GM20000 (cell line): ENCODE results near the gene KCNMB2.

Experiments
- DNase-seq: peaks from one replicate; pipeline ENCODE4 v3.0.0; 2012; ENCODE audit warnings: low spot score
- CTCF ChIP-seq: IDR thresholded peaks from 2 replicates; pipeline ENCODE4 v1.5.1; 2012; ENCODE audit warnings: mild to moderate bottlenecking, control low read depth; ENCODE audit errors: extremely low read depth, missing control alignments

Gene KCNMB2

GRCh38 chr3:178677961-178678360, 141.7 kb downstream of the KCNMB2 start:
- TF ChIP-seq CTCF = no peak
- DNase-seq = no peak

- no peak for DNase-seq
- TF ChIP-seq CTCF = no peak
Observed at GRCh38 chr3:178680037-178680436, 143.8 kb downstream of the KCNMB2 start.

GRCh38 chr3:178680489-178680888, 144.3 kb downstream of the KCNMB2 start:
- TF ChIP-seq CTCF = no peak
- no peak for DNase-seq

- TF ChIP-seq CTCF = no peak
- DNase-seq = no peak
Observed at GRCh38 chr3:178684881-178685590, 148.8 kb downstream of the KCNMB2 start.

- no peak for DNase-seq
- no peak for TF ChIP-seq CTCF
Observed at GRCh38 chr3:178685591-178685906, 149.3 kb downstream of the KCNMB2 start.

GRCh38 chr3:178686826-178687225, 150.6 kb downstream of the KCNMB2 start:
- no peak for TF ChIP-seq CTCF
- no peak for DNase-seq

GRCh38 chr3:178690571-178690970, 154.3 kb downstream of the KCNMB2 start:
- TF ChIP-seq CTCF = no peak
- DNase-seq = no peak
